ENCODE results near the gene ZBTB47.

ZBTB47 gene

GRCh38 chr3:42713747-42714146 lies 60.2 kb downstream of the ZBTB47 start:
- no peak for DNase-seq

GRCh38 chr3:42714171-42714852 lies 60.8 kb downstream of the ZBTB47 start:
- no peak for DNase-seq

Data from fibroblast of skin of abdomen (primary cell).